GM18517 (cell line): ENCODE data around the gene DDX10.
A peak's percentile ranks its signal among the peaks of the same experiment; 100 is the strongest.
"Not testable (repeated sequence)": the region's sequence is repeated elsewhere in the genome, so short reads cannot be mapped to it uniquely, and the experiment has no call there.

Source experiments
- ATAC-seq: cut with Tn5 transposase; IDR thresholded peaks from one replicate; pipeline ENCODE4 v1.9.1; 2021; ENCODE audit warnings: mild to moderate bottlenecking, moderate library complexity; ENCODE audit not compliant: unreplicated experiment

DDX10 gene

GRCh38 chr11:108713076-108713790 lies 48.4 kb downstream of the DDX10 start:
- no peak for ATAC-seq

- ATAC-seq: no peak
Measured at GRCh38 chr11:108715239-108715638, 50.4 kb downstream of the DDX10 start.

- ATAC-seq: no peak
Measured at GRCh38 chr11:108718466-108718865, 53.6 kb downstream of the DDX10 start.

- ATAC-seq: no peak
Measured at GRCh38 chr11:108724974-108725689, 60.3 kb downstream of the DDX10 start.

GRCh38 chr11:108726077-108726800 lies 61.4 kb downstream of the DDX10 start:
- peak; percentile 38 for ATAC-seq

- peak; percentile 51 for ATAC-seq
Measured at GRCh38 chr11:108727665-108728064, 62.8 kb downstream of the DDX10 start.

- ATAC-seq: no peak
Measured at GRCh38 chr11:108729227-108729871, 64.5 kb downstream of the DDX10 start.

- no peak for ATAC-seq
Measured at GRCh38 chr11:108732395-108732794, 67.5 kb downstream of the DDX10 start.

GRCh38 chr11:108733479-108734116 lies 68.7 kb downstream of the DDX10 start:
- peak; percentile 90 for ATAC-seq

- ATAC-seq: no peak
Measured at GRCh38 chr11:108734283-108734682, 69.4 kb downstream of the DDX10 start.

- no peak for ATAC-seq
Measured at GRCh38 chr11:108734956-108735559, 70.2 kb downstream of the DDX10 start.

GRCh38 chr11:108740132-108740531 lies 75.3 kb downstream of the DDX10 start:
- not testable (repeated sequence) for ATAC-seq

GRCh38 chr11:108743851-108744250 lies 79.0 kb downstream of the DDX10 start:
- ATAC-seq: no peak

GRCh38 chr11:108748968-108749367 lies 84.1 kb downstream of the DDX10 start:
- no peak for ATAC-seq

GRCh38 chr11:108751444-108751843 lies 86.6 kb downstream of the DDX10 start:
- no peak for ATAC-seq

GRCh38 chr11:108752297-108752751 lies 87.5 kb downstream of the DDX10 start:
- ATAC-seq: no peak

- no peak for ATAC-seq
Measured at GRCh38 chr11:108754901-108755625, 90.2 kb downstream of the DDX10 start.

GRCh38 chr11:108757630-108758029 lies 92.8 kb downstream of the DDX10 start:
- ATAC-seq: no peak

- no peak for ATAC-seq
Measured at GRCh38 chr11:108758458-108758857, 93.6 kb downstream of the DDX10 start.
